HG03432 (cell line): ENCODE data around the gene P2RX7.
"Not testable (repeated sequence)": the region's sequence is repeated elsewhere in the genome, so short reads cannot be mapped to it uniquely, and the experiment has no call there.

ENCODE experiments used
- ATAC-seq: cut with Tn5 transposase; IDR thresholded peaks from one replicate; pipeline ENCODE4 v1.9.1; 2021; ENCODE audit warnings: mild to moderate bottlenecking, moderate library complexity; ENCODE audit not compliant: unreplicated experiment

P2RX7 gene

GRCh38 chr12:121202407-121203355 lies 70.0 kb downstream of the P2RX7 start:
- no peak for ATAC-seq

GRCh38 chr12:121203482-121203881 lies 70.8 kb downstream of the P2RX7 start:
- no peak for ATAC-seq

GRCh38 chr12:121205491-121205890 lies 72.8 kb downstream of the P2RX7 start:
- ATAC-seq: no peak

- ATAC-seq: not testable (repeated sequence)
Observed at GRCh38 chr12:121208571-121208970, 75.9 kb downstream of the P2RX7 start.

GRCh38 chr12:121209221-121209620 lies 76.5 kb downstream of the P2RX7 start:
- ATAC-seq: no peak

GRCh38 chr12:121209624-121210572 lies 77.2 kb downstream of the P2RX7 start, which contains the start of gene P2RX4:
TSS of gene P2RX4 (plus strand) at chr12:121210129. CDS start at chr12:121210165, 36 bp downstream.
- ATAC-seq: peak; percentile 90

- ATAC-seq: no peak
Observed at GRCh38 chr12:121212875-121213274, 80.2 kb downstream of the P2RX7 start.

GRCh38 chr12:121214166-121214777 lies 81.6 kb downstream of the P2RX7 start:
- ATAC-seq: no peak

GRCh38 chr12:121214855-121215745 lies 82.4 kb downstream of the P2RX7 start:
- no peak for ATAC-seq

- ATAC-seq: no peak
Observed at GRCh38 chr12:121216102-121216501, 83.4 kb downstream of the P2RX7 start.

GRCh38 chr12:121217063-121217462 lies 84.4 kb downstream of the P2RX7 start:
- ATAC-seq: no peak

GRCh38 chr12:121217761-121218160 lies 85.1 kb downstream of the P2RX7 start:
- no peak for ATAC-seq

GRCh38 chr12:121218588-121219352 lies 86.1 kb downstream of the P2RX7 start:
- ATAC-seq: no peak

- ATAC-seq: no peak
Observed at GRCh38 chr12:121219353-121219986, 86.8 kb downstream of the P2RX7 start.

GRCh38 chr12:121222847-121223246 lies 90.2 kb downstream of the P2RX7 start:
- no peak for ATAC-seq

- no peak for ATAC-seq
Observed at GRCh38 chr12:121223292-121224285, 90.9 kb downstream of the P2RX7 start.

GRCh38 chr12:121224591-121224990 lies 91.9 kb downstream of the P2RX7 start:
- ATAC-seq: no peak
